Endothelial cell of umbilical vein (primary cell): Measurements from ENCODE around the gene CLTC. TPM values are rescaled to one million over a fixed set of nuclear protein-coding genes. Genes with fewer than 3 reads are reported as not detected.

ENCODE experiments used
- BruUV-seq: library from RNA; stranded (reverse); fragments of 400-500 nt; replicated peaks from 2 replicates; lab custom pipeline; 2021; lab: Mats Ljungman, UMichigan
- CTCF ChIA-PET: fragments of 300-600, 350-600 bp; sonication (Branson Sonifier 250); formaldehyde crosslinking; loops from one replicate; lab custom pipeline; 2021; ENCODE audit warnings: antibody characterized with exemption, inconsistent platforms; lab: Charles Lee
- POLR2A ChIA-PET: fragments of 300-600, 350-600 bp; sonication (Branson Sonifier 250); formaldehyde crosslinking; loops from one replicate; lab custom pipeline; 2021; ENCODE audit warnings: antibody characterized with exemption, inconsistent platforms; lab: Charles Lee
- DNase-seq: peaks from one replicate; pipeline ENCODE4 v3.0.0-alpha.2; 2011; ENCODE audit warnings: low read depth, low spot score
- FAIRE-seq: peaks from 2 replicates; lab custom pipeline; 2011; peaks lifted over from hg19 to GRCh38; lab: Jason Lieb, UNC
- H2AFZ ChIP-seq: 2 replicates; pipeline ENCODE4 v1.6.0; 2012; ENCODE audit warnings: low read depth, low read length, control low read depth, inconsistent platforms
- H3K27ac ChIP-seq: 2 replicates; pipeline ENCODE4 v1.5.1; 2011; ENCODE audit warnings: low read depth, mild to moderate bottlenecking, control low read depth, low read length, moderate library complexity; ENCODE audit not compliant: insufficient read depth
- H3K27me3 ChIP-seq, 2 experiments: 2 replicates each; pipeline versions ENCODE4 v1.6.0 to v1.6.1; 2011; ENCODE audit warnings: low read length in 2 of 2, mixed read lengths in 1 of 2; ENCODE audit not compliant: control insufficient read depth in 2 of 2, insufficient read depth in 2 of 2
- H3K36me3 ChIP-seq, 2 experiments: 2 replicates in 1 of 2; 3 replicates in 1 of 2; pipeline ENCODE4 v1.5.1; 2011; ENCODE audit warnings: low read length in 2 of 2, mild to moderate bottlenecking in 1 of 2, moderate library complexity in 1 of 2; ENCODE audit not compliant: control insufficient read depth in 2 of 2, insufficient read depth in 2 of 2; ENCODE audit errors: extremely low read depth in 1 of 2
- H3K4me1 ChIP-seq: 3 replicates; pipeline ENCODE4 v1.5.1; 2011; ENCODE audit warnings: mild to moderate bottlenecking, low read length; ENCODE audit not compliant: control insufficient read depth, insufficient read depth; ENCODE audit errors: extremely low read depth
- H3K4me2 ChIP-seq: 2 replicates; pipeline ENCODE4 v1.6.1; 2011; ENCODE audit warnings: low read length, control low read depth, mixed read lengths; ENCODE audit not compliant: insufficient read depth
- H3K4me3 ChIP-seq, 3 experiments: fragments of 200-600 bp in 1 of 3; sonication (generic), shearing (Covaris generic) in 1 of 3; replicated peaks in 1 of 3; 2 replicates each; pipeline ENCODE4 v1.5.1; 2011 to 2016; ENCODE audit warnings: control low read depth in 3 of 3, low read length in 3 of 3, mild to moderate bottlenecking in 2 of 3, inconsistent platforms in 1 of 3, low read depth in 1 of 3, moderate library complexity in 1 of 3; ENCODE audit not compliant: insufficient read depth in 1 of 3
- H3K79me2 ChIP-seq: 2 replicates; pipeline ENCODE4 v1.6.0; 2012; ENCODE audit warnings: low read length, inconsistent platforms; ENCODE audit not compliant: control insufficient read depth, insufficient read depth
- H3K9ac ChIP-seq: replicated peaks from 2 replicates; pipeline ENCODE3; 2011; ENCODE audit warnings: low read length, control low read depth; ENCODE audit not compliant: insufficient read depth; ENCODE audit errors: extremely low read depth
- H3K9me1 ChIP-seq: replicated peaks from 3 replicates; pipeline ENCODE4 v1.6.0; 2011; ENCODE audit warnings: mild to moderate bottlenecking, low read length; ENCODE audit not compliant: control insufficient read depth, insufficient read depth; ENCODE audit errors: extremely low read depth
- H3K9me3 ChIP-seq: replicated peaks from 2 replicates; pipeline ENCODE4 v1.5.1; 2012; ENCODE audit warnings: low read length, inconsistent platforms; ENCODE audit not compliant: control insufficient read depth, insufficient read depth
- H4K20me1 ChIP-seq: replicated peaks from 2 replicates; pipeline ENCODE3; 2011; ENCODE audit warnings: mild to moderate bottlenecking, low read length; ENCODE audit not compliant: control insufficient read depth, insufficient read depth; ENCODE audit errors: extremely low read depth
- CTCF ChIP-seq, 2 donors: IDR thresholded peaks; 1 replicate in 1 of 2; 2 replicates in 1 of 2; pipeline ENCODE4 v1.5.1; 2011; ENCODE audit warnings: low read length in 2 of 2, mild to moderate bottlenecking in 2 of 2, moderate library complexity in 2 of 2, control low read depth in 1 of 2, inconsistent platforms in 1 of 2, low read depth in 1 of 2; ENCODE audit not compliant: insufficient read depth in 1 of 2; ENCODE audit errors: extremely low read depth in 1 of 2
- EZH2 ChIP-seq: IDR thresholded peaks from 2 replicates; pipeline ENCODE4 v1.6.1; 2012; ENCODE audit warnings: borderline replicate concordance, low read depth, mild to moderate bottlenecking, moderate library complexity, low read length, inconsistent platforms; ENCODE audit not compliant: severe bottlenecking
- FOS ChIP-seq: IDR thresholded peaks from 2 replicates; pipeline ENCODE4 v1.6.1; 2011; ENCODE audit warnings: mild to moderate bottlenecking, low read length, moderate library complexity, borderline replicate concordance; ENCODE audit not compliant: insufficient read depth
- GATA2 ChIP-seq: IDR thresholded peaks from 2 replicates; pipeline ENCODE4 v1.7.0; 2011; ENCODE audit warnings: low read depth, mild to moderate bottlenecking, moderate library complexity, mixed read lengths, low read length; ENCODE audit not compliant: insufficient read length, insufficient read depth
- JUN ChIP-seq: IDR thresholded peaks from 2 replicates; pipeline ENCODE4 v1.6.1; 2011; ENCODE audit warnings: borderline replicate concordance, low read depth; ENCODE audit not compliant: insufficient read length, insufficient read depth
- MAX ChIP-seq: IDR thresholded peaks from 2 replicates; pipeline ENCODE4 v1.6.1; 2011; ENCODE audit not compliant: insufficient read depth, insufficient read length
- MYC ChIP-seq: IDR thresholded peaks from one replicate; pipeline ENCODE4 v1.6.1; 2011; ENCODE audit warnings: mild to moderate bottlenecking, low read depth, low read length
- POLR2A ChIP-seq: IDR thresholded peaks from 2 replicates; pipeline ENCODE4 v1.6.1; 2012; ENCODE audit warnings: low read depth, mild to moderate bottlenecking, control low read depth, low read length
- POLR2AphosphoS5 ChIP-seq: IDR thresholded peaks from 2 replicates; pipeline ENCODE4 v1.6.1; 2012; ENCODE audit warnings: low read depth, mild to moderate bottlenecking, control low read depth, low read length, moderate library complexity; ENCODE audit not compliant: insufficient read depth
- dilution Hi-C: fragments of 300-500 bp; cut with MboI; formaldehyde crosslinking; loops from one replicate; pipeline ENCODE4 v1.15.0; 2019; ENCODE audit warnings: low sequenced_read_pairs; ENCODE audit not compliant: extremely low pct_ligation_motif_present
- intact Hi-C: fragments of 100-400 bp; cut with micrococcal nuclease; formaldehyde crosslinking; loops from one replicate; pipeline ENCODE4 v1.10.0; 2022
- polyA plus RNA-seq, 4 experiments: library from polyadenylated mRNA; depleted of rRNA in 3 of 4; stranded (reverse) in 3 of 4; unstranded in 1 of 4; fragments of >200 nt; gene quantifications; 2 replicates each; pipeline versions ENCODE4 v1.2.1 to v1.2.3, GENCODE V29; 2011 to 2012; ENCODE audit warnings: missing spikeins in 1 of 4
- total RNA-seq: library from RNA; stranded (reverse); gene quantifications from 2 replicates; pipeline ENCODE4 v1.2.3, GENCODE V29; 2021

Gene CLTC
- total and polyA plus RNA-seq, 2 donors (not counting 3 experiments of a cell fraction or from before 2014, with no cell fraction given) = 164 to 326 TPM

GRCh38 chr17:59601130-59601529, 18.6 kb upstream of the CLTC start:
- CTCF ChIA-PET = no interaction called here
- no peak for DNase-seq
- Histone ChIP-seq H3K36me3 (peaks cover 6% of the 10 kb centered on the region in 2 experiments), H3K27me3 (no peaks in the 10 kb centered on the region), H3K9ac (no peak overlapping the region), H3K79me2 (no peaks in the 10 kb centered on the region), H3K27ac (no peak overlapping the region), H2AFZ (no peak overlapping the region), H3K9me3 (no peaks in the 10 kb centered on the region), H3K4me2 (no peak overlapping the region), H4K20me1 (peaks cover 3% of the 10 kb centered on the region), H3K9me1 (no peaks in the 10 kb centered on the region), H3K4me3 (no peak overlapping the region), H3K4me1 (no peaks in the 10 kb centered on the region)
- FAIRE-seq = no peak
- dilution Hi-C loops (no loop called here), intact Hi-C loops (no loop called here)
- POLR2A ChIA-PET = no interaction called here
- no peak for TF ChIP-seq EZH2
- TF ChIP-seq JUN = no peak
- no peak for TF ChIP-seq MAX
- TF ChIP-seq GATA2 = no peak
- no peak for TF ChIP-seq POLR2AphosphoS5
- no peak for TF ChIP-seq FOS
- no peak for TF ChIP-seq MYC
- no peak for TF ChIP-seq CTCF (IDR thresholded peaks at IDR 0.05; ENCODE audit: extremely low read depth in 1 of 2, insufficient read depth in 1 of 2, low read depth in 1 of 2, low read length in 2 of 2)
- no peak for TF ChIP-seq POLR2A
- no TSS peak for BruUV-seq
